Brain microvascular endothelial cell (primary cell): Measurements from ENCODE around the gene KCNN4.

ENCODE experiments used
- DNase-seq: peaks from one replicate; pipeline ENCODE4 v3.0.0-alpha.2; 2020
- H3K27ac ChIP-seq: fragments of 250-450 bp; sonication (Bioruptor Pico); 2 replicates; pipeline ENCODE4 v1.5.1; 2020; ENCODE audit warnings: mild to moderate bottlenecking, moderate library complexity
- H3K27me3 ChIP-seq: fragments of 250-450 bp; sonication (Bioruptor Pico); replicated peaks from 2 replicates; pipeline ENCODE4 v1.5.1; 2020; ENCODE audit warnings: mild to moderate bottlenecking
- H3K36me3 ChIP-seq: fragments of 250-450 bp; sonication (Bioruptor Pico); replicated peaks from 2 replicates; pipeline ENCODE4 v1.5.1; 2020; ENCODE audit warnings: mild to moderate bottlenecking
- H3K4me3 ChIP-seq: 2 replicates; pipeline ENCODE4 v1.5.1; 2011; ENCODE audit warnings: low read depth, mild to moderate bottlenecking, control low read depth, low read length, moderate library complexity
- in situ Hi-C: cut with HindIII; loops from 2 replicates; pipeline ENCODE4 v1.10.0; 2017; ENCODE audit warnings: low sequenced_read_pairs, low pct_ligation_motif_present
- TF ChIP-seq, protein P1 (sequence below): IDR thresholded peaks from 2 replicates; pipeline ENCODE4 v1.5.1; 2011; ENCODE audit warnings: low read depth, mild to moderate bottlenecking, moderate library complexity, low read length, control low read depth, inconsistent platforms; ENCODE audit errors: missing control alignments

Gene KCNN4

GRCh38 chr19:43720936-43721335 lies 59.8 kb downstream of the KCNN4 start:
- in situ Hi-C loops = no loop called here
- no peaks in the 10 kb centered on the region for H3K27me3 ChIP-seq
- H3K4me3 ChIP-seq = no peak overlapping the region
- TF ChIP-seq, protein P1, sequence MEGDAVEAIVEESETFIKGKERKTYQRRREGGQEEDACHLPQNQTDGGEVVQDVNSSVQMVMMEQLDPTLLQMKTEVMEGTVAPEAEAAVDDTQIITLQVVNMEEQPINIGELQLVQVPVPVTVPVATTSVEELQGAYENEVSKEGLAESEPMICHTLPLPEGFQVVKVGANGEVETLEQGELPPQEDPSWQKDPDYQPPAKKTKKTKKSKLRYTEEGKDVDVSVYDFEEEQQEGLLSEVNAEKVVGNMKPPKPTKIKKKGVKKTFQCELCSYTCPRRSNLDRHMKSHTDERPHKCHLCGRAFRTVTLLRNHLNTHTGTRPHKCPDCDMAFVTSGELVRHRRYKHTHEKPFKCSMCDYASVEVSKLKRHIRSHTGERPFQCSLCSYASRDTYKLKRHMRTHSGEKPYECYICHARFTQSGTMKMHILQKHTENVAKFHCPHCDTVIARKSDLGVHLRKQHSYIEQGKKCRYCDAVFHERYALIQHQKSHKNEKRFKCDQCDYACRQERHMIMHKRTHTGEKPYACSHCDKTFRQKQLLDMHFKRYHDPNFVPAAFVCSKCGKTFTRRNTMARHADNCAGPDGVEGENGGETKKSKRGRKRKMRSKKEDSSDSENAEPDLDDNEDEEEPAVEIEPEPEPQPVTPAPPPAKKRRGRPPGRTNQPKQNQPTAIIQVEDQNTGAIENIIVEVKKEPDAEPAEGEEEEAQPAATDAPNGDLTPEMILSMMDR = no peak
- H3K36me3 ChIP-seq = no peaks in the 10 kb centered on the region
- H3K27ac ChIP-seq = no peak overlapping the region
- DNase-seq = no peak

GRCh38 chr19:43719918-43720317 lies 60.9 kb downstream of the KCNN4 start:
- H3K36me3 ChIP-seq = no peaks in the 10 kb centered on the region
- TF ChIP-seq, protein P1 = no peak
- in situ Hi-C loops = no loop called here
- no peak for DNase-seq
- H3K27me3 ChIP-seq = no peaks in the 10 kb centered on the region
- no peak overlapping the region for H3K27ac ChIP-seq
- H3K4me3 ChIP-seq = no peak overlapping the region

DNA sequence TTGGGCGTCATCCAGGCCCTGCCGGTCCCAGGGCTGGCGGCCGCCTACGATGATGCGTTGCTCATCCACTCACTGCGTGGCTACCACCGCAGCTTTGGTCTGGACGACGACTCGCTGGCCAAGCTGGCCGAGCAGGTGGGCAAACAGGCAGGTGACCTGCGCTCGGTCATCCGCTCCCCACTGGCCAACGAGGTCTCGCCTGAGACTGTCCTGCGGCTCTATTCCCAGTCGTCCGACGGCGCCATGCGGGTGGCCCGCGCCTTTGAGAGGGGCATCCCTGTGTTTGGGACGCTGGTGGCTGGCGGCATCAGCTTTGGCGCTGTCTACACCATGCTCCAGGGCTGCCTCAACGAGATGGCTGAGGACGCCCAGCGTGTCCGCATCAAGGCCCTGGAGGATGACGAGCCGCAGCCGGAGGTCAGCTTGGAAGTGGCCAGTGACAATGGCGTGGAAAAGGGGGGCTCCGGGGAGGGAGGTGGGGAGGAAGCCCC lies 61.4 kb downstream of the KCNN4 start:
- TF ChIP-seq, protein P1 = no peak
- in situ Hi-C loops = no loop called here
- Histone ChIP-seq H3K36me3 (no peaks in the 10 kb centered on the region), H3K27ac (no peak overlapping the region), H3K4me3 (no peak overlapping the region), H3K27me3 (no peaks in the 10 kb centered on the region)
- no peak for DNase-seq

DNA sequence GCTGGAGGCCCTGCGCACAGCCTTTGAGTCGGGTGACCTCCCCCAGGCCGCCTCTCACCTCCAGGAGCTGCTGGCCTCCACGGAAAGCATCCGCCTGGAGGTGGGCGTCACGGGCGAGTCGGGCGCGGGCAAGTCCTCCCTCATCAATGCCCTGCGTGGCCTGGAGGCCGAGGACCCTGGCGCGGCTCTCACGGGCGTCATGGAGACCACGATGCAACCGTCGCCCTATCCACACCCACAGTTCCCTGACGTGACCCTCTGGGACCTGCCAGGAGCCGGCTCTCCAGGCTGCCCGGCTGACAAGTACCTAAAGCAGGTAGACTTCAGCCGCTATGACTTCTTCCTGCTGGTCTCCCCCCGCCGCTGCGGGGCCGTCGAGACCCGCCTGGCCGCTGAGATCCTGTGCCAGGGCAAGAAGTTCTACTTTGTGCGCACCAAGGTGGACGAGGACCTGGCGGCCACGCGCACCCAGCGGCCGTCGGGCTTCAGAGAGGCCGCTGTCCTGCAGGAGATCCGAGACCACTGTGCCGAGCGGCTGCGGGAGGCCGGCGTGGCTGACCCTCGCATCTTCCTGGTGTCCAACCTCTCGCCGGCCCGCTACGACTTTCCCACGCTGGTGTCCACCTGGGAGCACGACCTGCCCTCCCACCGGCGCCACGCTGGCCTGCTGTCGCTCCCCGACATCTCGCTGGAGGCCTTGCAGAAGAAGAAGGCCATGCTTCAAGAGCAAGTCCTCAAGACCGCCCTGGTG lies 62.0 kb downstream of the KCNN4 start:
- no peak overlapping the region for H3K27ac ChIP-seq
- TF ChIP-seq, protein P1 = no peak
- no peaks in the 10 kb centered on the region for H3K27me3 ChIP-seq
- no peak for DNase-seq
- in situ Hi-C loops = no loop called here
- no peak overlapping the region for H3K4me3 ChIP-seq
- no peaks in the 10 kb centered on the region for H3K36me3 ChIP-seq
